Measurements from ENCODE around the gene PAN3.

DNA sequence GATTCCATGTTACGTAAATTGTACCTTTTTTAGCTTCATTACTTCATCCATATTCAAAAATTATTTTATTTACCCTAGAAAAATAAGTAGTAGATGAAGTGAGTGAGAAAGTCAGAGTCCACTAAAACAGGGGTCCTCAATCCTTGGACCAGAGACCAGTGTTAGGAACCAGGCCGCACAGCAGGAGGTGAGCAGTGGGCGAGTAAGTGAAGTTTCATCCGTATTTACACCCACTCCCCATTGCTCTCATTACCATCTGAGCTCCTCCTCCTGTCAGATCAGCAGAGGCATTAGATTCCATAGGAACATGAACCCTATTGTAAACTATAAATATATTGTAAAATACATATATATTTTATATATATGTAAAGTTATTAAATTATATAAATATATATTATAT is 119.0 kb downstream of the PAN3 start:
- TF ChIP-seq, protein P1, sequence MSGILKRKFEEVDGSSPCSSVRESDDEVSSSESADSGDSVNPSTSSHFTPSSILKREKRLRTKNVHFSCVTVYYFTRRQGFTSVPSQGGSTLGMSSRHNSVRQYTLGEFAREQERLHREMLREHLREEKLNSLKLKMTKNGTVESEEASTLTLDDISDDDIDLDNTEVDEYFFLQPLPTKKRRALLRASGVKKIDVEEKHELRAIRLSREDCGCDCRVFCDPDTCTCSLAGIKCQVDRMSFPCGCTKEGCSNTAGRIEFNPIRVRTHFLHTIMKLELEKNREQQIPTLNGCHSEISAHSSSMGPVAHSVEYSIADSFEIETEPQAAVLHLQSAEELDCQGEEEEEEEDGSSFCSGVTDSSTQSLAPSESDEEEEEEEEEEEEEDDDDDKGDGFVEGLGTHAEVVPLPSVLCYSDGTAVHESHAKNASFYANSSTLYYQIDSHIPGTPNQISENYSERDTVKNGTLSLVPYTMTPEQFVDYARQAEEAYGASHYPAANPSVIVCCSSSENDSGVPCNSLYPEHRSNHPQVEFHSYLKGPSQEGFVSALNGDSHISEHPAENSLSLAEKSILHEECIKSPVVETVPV (CRISPR knock-in tag; IDR thresholded peaks at IDR 0.05): no peak
- TF ChIP-seq OSR1 (CRISPR knock-in tag; IDR thresholded peaks at IDR 0.05) (no peak), TOX (CRISPR knock-in tag; IDR thresholded peaks at IDR 0.05; ENCODE audit: borderline replicate concordance) (no peak), SNAI2 (CRISPR knock-in tag; IDR thresholded peaks at IDR 0.05) (no peak)
- TF ChIP-seq, protein P2, sequence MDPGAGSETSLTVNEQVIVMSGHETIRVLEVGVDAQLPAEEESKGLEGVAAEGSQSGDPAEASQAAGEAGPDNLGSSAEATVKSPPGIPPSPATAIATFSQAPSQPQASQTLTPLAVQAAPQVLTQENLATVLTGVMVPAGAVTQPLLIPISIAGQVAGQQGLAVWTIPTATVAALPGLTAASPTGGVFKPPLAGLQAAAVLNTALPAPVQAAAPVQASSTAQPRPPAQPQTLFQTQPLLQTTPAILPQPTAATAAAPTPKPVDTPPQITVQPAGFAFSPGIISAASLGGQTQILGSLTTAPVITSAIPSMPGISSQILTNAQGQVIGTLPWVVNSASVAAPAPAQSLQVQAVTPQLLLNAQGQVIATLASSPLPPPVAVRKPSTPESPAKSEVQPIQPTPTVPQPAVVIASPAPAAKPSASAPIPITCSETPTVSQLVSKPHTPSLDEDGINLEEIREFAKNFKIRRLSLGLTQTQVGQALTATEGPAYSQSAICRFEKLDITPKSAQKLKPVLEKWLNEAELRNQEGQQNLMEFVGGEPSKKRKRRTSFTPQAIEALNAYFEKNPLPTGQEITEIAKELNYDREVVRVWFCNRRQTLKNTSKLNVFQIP (CRISPR knock-in tag; IDR thresholded peaks at IDR 0.05; ENCODE audit: borderline replicate concordance, low read depth): no peak
- TF ChIP-seq, protein P3, sequence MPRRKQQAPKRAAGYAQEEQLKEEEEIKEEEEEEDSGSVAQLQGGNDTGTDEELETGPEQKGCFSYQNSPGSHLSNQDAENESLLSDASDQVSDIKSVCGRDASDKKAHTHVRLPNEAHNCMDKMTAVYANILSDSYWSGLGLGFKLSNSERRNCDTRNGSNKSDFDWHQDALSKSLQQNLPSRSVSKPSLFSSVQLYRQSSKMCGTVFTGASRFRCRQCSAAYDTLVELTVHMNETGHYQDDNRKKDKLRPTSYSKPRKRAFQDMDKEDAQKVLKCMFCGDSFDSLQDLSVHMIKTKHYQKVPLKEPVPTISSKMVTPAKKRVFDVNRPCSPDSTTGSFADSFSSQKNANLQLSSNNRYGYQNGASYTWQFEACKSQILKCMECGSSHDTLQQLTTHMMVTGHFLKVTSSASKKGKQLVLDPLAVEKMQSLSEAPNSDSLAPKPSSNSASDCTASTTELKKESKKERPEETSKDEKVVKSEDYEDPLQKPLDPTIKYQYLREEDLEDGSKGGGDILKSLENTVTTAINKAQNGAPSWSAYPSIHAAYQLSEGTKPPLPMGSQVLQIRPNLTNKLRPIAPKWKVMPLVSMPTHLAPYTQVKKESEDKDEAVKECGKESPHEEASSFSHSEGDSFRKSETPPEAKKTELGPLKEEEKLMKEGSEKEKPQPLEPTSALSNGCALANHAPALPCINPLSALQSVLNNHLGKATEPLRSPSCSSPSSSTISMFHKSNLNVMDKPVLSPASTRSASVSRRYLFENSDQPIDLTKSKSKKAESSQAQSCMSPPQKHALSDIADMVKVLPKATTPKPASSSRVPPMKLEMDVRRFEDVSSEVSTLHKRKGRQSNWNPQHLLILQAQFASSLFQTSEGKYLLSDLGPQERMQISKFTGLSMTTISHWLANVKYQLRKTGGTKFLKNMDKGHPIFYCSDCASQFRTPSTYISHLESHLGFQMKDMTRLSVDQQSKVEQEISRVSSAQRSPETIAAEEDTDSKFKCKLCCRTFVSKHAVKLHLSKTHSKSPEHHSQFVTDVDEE (CRISPR knock-in tag; IDR thresholded peaks at IDR 0.05): no peak
- TF ChIP-seq, protein P4, sequence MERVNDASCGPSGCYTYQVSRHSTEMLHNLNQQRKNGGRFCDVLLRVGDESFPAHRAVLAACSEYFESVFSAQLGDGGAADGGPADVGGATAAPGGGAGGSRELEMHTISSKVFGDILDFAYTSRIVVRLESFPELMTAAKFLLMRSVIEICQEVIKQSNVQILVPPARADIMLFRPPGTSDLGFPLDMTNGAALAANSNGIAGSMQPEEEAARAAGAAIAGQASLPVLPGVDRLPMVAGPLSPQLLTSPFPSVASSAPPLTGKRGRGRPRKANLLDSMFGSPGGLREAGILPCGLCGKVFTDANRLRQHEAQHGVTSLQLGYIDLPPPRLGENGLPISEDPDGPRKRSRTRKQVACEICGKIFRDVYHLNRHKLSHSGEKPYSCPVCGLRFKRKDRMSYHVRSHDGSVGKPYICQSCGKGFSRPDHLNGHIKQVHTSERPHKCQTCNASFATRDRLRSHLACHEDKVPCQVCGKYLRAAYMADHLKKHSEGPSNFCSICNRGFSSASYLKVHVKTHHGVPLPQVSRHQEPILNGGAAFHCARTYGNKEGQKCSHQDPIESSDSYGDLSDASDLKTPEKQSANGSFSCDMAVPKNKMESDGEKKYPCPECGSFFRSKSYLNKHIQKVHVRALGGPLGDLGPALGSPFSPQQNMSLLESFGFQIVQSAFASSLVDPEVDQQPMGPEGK (CRISPR knock-in tag; IDR thresholded peaks at IDR 0.05; ENCODE audit: borderline replicate concordance): no peak

Measured in SK-N-SH treated with all-trans-retinoic acid at 6 μM for 48 hours (cell line).